CD8-positive, alpha-beta memory T cell (primary cell): ENCODE data around the gene STK33. TPM values are rescaled to one million over a fixed set of nuclear protein-coding genes. Genes with fewer than 3 reads are reported as not detected.

Experiments used
- CTCF ChIA-PET: fragments of 350-600 bp; sonication (Branson Sonifier 250); formaldehyde crosslinking; loops from one replicate; lab custom pipeline; 2021; ENCODE audit warnings: antibody characterized with exemption; lab: Charles Lee
- POLR2A ChIA-PET: fragments of 350-600 bp; sonication (Branson Sonifier 250); formaldehyde crosslinking; loops from one replicate; lab custom pipeline; 2021; ENCODE audit warnings: antibody characterized with exemption; lab: Charles Lee
- DNase-seq, 5 donors: peaks; one replicate each; pipeline versions ENCODE4 v3.0.0 to v3.0.0-alpha.2; 2020 to 2022; ENCODE audit warnings: mixed read lengths in 1 of 5
- H3K27ac ChIP-seq: one replicate; pipeline ENCODE4 v1.7.0; 2013; ENCODE audit warnings: low read depth, mild to moderate bottlenecking, low read length, moderate library complexity
- H3K27me3 ChIP-seq: 2 replicates; pipeline ENCODE4 v1.7.0; 2013; ENCODE audit warnings: low read length, mild to moderate bottlenecking; ENCODE audit not compliant: insufficient read depth, poor library complexity, severe bottlenecking
- H3K36me3 ChIP-seq: 2 replicates; pipeline ENCODE4 v1.7.0; 2013; ENCODE audit warnings: mild to moderate bottlenecking, low read length, moderate library complexity; ENCODE audit not compliant: insufficient read depth
- H3K4me1 ChIP-seq: 2 replicates; pipeline ENCODE4 v1.7.0; 2013; ENCODE audit warnings: mild to moderate bottlenecking, low read length, moderate library complexity; ENCODE audit not compliant: insufficient read depth
- H3K4me3 ChIP-seq: 2 replicates; pipeline ENCODE4 v1.7.0; 2013; ENCODE audit warnings: mild to moderate bottlenecking, low read length
- H3K9me3 ChIP-seq: 2 replicates; pipeline ENCODE4 v1.7.0; 2013; ENCODE audit warnings: mild to moderate bottlenecking, low read length
- H3K27ac Mint-ChIP-seq, 8 donors: one replicate each; pipeline ENCODE4 v1.8.0; 2020 to 2021; ENCODE audit warnings: mixed read lengths in 8 of 8, mild to moderate bottlenecking in 6 of 8, inconsistent platforms in 3 of 8, moderate library complexity in 3 of 8
- H3K27me3 Mint-ChIP-seq, 2 donors: one replicate each; pipeline ENCODE4 v1.8.0; 2020 to 2021; ENCODE audit warnings: mixed read lengths in 2 of 2, mild to moderate bottlenecking in 1 of 2, moderate library complexity in 1 of 2
- H3K36me3 Mint-ChIP-seq, 3 donors: one replicate each; pipeline ENCODE4 v1.8.0; 2020 to 2021; ENCODE audit warnings: mixed read lengths in 3 of 3, inconsistent platforms in 1 of 3, mild to moderate bottlenecking in 1 of 3
- H3K4me1 Mint-ChIP-seq, 3 donors: one replicate each; pipeline ENCODE4 v1.8.0; 2020 to 2021; ENCODE audit warnings: mixed read lengths in 3 of 3, inconsistent platforms in 1 of 3, mild to moderate bottlenecking in 1 of 3
- H3K4me3 Mint-ChIP-seq, 7 donors: one replicate each; pipeline ENCODE4 v1.8.0; 2020 to 2021; ENCODE audit warnings: mixed read lengths in 7 of 7, mild to moderate bottlenecking in 6 of 7, moderate library complexity in 4 of 7, inconsistent platforms in 2 of 7
- H3K9me3 Mint-ChIP-seq, 5 donors: one replicate each; pipeline ENCODE4 v1.8.0; 2020 to 2022; ENCODE audit warnings: mixed read lengths in 5 of 5, mild to moderate bottlenecking in 3 of 5, moderate library complexity in 2 of 5, inconsistent platforms in 1 of 5
- polyA plus RNA-seq: library from polyadenylated mRNA; unstranded; fragments of 300-500 nt; fragmentation: Illumina TruSeq; gene quantifications from one replicate; pipeline ENCODE4 v1.2.3, GENCODE V29; 2021
- total RNA-seq, 2 experiments: library from RNA; stranded (reverse); gene quantifications; one replicate each; pipeline ENCODE4 v1.2.3, GENCODE V29; 2021

STK33 gene
- total and polyA plus RNA-seq, 3 experiments from 2014 or later, result 1.5 to 3.4 (median 2.5) TPM

DNA sequence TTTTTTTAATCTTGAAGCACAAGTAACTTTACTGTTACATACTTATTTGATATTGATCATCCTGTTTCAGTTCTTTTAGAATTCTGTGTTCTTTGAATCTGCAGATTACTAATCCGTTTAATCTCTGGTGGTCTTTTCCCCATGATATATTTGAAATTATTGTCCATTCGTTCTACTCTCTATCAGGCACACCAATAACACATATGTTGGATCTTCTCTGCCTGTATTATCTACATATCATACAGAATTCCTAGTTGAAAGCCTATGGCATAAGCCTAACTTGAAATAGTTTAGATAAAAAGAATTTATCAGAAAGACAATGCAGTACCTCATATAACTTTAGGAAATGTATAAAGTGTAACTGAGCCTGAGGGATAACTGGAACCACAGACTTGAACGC, 32.6 kb downstream of the STK33 start:
- CTCF ChIA-PET, result no interaction called here
- Mint-ChIP-seq H3K27me3 (peaks cover 4 to 33% of the 10 kb centered on the region in 2 donors), H3K4me1 (no peaks in the 10 kb centered on the region), H3K27ac (no peak overlapping the region), H3K4me3 (no peak overlapping the region), H3K9me3 (peaks cover 0 to 5% (median 2%) of the 10 kb centered on the region in 5 donors), H3K36me3 (no peaks in the 10 kb centered on the region)
- Histone ChIP-seq H3K4me3 (no peak overlapping the region), H3K9me3 (no peaks in the 10 kb centered on the region), H3K36me3 (no peaks in the 10 kb centered on the region), H3K27ac (no peak overlapping the region), H3K4me1 (no peaks in the 10 kb centered on the region), H3K27me3 (no peaks in the 10 kb centered on the region)
- DNase-seq, result no peak
- POLR2A ChIA-PET, result no interaction called here

DNA sequence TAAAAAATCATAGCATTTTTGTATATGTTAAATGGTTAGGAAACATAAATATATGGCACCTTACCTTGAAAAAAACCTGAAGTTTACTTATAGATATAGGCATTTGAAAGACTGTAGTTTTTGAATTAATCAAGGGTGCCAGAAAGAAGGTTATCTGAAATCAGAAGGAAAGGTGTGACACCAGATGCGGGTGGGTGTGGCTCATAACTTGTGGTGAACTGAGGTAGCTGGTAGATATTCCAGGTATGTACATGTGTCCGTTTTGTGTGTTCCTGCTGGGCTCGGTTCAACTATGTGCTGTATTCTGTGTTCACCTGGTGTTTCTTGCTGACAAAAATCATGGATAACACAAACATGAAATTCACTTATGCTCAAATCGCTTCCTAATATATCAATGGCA, 35.6 kb downstream of the STK33 start:
- no peak overlapping the region for H3K27ac Mint-ChIP-seq
- POLR2A ChIA-PET, result no interaction called here

DNA sequence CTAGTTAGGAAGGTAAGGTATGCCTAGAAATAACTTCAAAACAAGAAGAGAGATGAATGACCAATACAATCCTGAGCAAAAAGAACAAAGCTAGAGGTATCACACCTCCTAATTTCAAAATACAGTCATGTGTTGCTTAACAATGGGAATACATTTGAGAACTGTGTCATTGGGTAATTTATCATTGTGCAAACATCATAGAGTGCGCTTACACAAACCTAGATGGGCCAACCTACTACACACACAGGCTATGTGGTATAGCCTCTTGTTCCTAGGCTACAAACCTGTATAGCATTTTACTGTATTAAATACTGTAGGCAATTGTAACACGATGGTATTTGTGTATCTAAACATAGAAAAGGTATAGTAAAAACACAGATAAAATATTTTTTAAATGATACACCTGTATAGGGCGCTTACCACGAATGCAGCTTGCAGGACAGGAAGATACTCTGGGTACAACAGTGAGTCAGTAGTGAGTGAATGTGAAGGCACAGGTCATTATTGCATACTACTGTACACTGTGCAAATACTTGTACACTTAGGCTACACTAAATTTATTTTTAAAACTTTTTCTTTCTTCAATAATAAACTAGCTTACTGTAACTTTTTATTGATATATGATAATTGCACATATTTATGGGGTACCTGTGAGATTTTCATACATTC, 48.2 kb downstream of the STK33 start:
- Mint-ChIP-seq H3K27me3 (peaks cover 6 to 10% of the 10 kb centered on the region in 2 donors), H3K4me1 (no peaks in the 10 kb centered on the region), H3K36me3 (no peaks in the 10 kb centered on the region), H3K9me3 (peaks cover 0 to 4% (median 3%) of the 10 kb centered on the region in 5 donors), H3K27ac (no peak overlapping the region), H3K4me3 (no peak overlapping the region)
- Histone ChIP-seq H3K4me1 (no peaks in the 10 kb centered on the region), H3K4me3 (no peak overlapping the region), H3K27ac (no peak overlapping the region), H3K9me3 (no peaks in the 10 kb centered on the region), H3K27me3 (no peaks in the 10 kb centered on the region), H3K36me3 (no peaks in the 10 kb centered on the region)
- DNase-seq, result no peak
- ChIA-PET POLR2A (no interaction called here), CTCF (no interaction called here)

More for the DNA sequence above, 35.6 kb downstream of the STK33 start:
- Mint-ChIP-seq H3K27me3 (peaks cover 4 to 31% of the 10 kb centered on the region in 2 donors), H3K9me3 (peaks cover 0 to 5% (median 2%) of the 10 kb centered on the region in 5 donors), H3K4me1 (no peaks in the 10 kb centered on the region), H3K4me3 (no peak overlapping the region), H3K36me3 (peaks cover 0 to 2% (median 0%) of the 10 kb centered on the region in 3 donors)
- Histone ChIP-seq H3K4me1 (no peaks in the 10 kb centered on the region), H3K27me3 (no peaks in the 10 kb centered on the region), H3K9me3 (no peaks in the 10 kb centered on the region), H3K36me3 (no peaks in the 10 kb centered on the region), H3K4me3 (no peak overlapping the region), H3K27ac (no peak overlapping the region)
- CTCF ChIA-PET, result no interaction called here
- DNase-seq, result no peak

DNA sequence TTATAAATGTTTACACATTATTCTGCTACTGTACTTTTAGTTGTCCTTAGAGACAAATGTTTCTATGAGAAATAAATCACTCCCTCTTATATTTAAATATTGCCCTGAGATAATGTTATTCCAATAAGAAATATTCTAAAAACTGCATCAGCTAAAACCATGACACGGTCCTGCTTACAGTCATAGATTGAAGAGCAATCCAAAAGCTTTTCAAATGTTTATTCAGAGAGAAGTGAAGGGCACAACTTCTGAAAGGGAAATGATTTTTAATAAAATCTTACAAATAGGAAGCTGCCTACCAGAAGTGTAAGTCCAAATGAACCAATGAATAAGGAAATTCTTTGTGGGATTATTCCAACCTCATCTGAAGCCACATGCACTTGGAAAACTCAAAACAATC, 49.2 kb downstream of the STK33 start:
- Mint-ChIP-seq H3K4me1 (no peaks in the 10 kb centered on the region), H3K4me3 (no peak overlapping the region), H3K27me3 (peaks cover 6 to 10% of the 10 kb centered on the region in 2 donors), H3K9me3 (peaks cover 0 to 4% (median 3%) of the 10 kb centered on the region in 5 donors), H3K36me3 (no peaks in the 10 kb centered on the region), H3K27ac (no peak overlapping the region)
- Histone ChIP-seq H3K27ac (no peak overlapping the region), H3K9me3 (no peaks in the 10 kb centered on the region), H3K36me3 (no peaks in the 10 kb centered on the region), H3K4me3 (no peak overlapping the region), H3K27me3 (no peaks in the 10 kb centered on the region), H3K4me1 (no peaks in the 10 kb centered on the region)
- POLR2A ChIA-PET, result no interaction called here
- no peak for DNase-seq
- CTCF ChIA-PET, result no interaction called here

DNA sequence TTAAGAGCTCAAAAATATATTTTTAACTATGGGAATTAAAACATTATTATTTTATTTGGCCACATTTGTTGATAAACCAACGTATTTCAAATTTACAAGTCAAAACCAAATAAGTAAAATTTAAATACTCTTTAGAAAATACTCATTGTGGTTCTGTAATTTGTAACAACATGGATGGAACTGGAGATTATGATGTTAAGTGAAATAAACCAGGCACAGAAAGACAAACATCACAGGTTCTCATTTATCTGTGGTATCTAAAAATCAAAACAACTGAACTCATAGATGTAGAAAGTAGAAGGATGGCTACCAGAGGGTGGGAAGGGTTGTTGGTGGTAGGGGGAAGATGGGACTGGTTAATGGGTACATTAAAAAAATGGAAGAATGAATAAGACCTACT, 50.8 kb downstream of the STK33 start:
- Histone ChIP-seq H3K4me1 (no peaks in the 10 kb centered on the region), H3K27ac (no peak overlapping the region), H3K4me3 (no peak overlapping the region), H3K36me3 (no peaks in the 10 kb centered on the region), H3K27me3 (no peaks in the 10 kb centered on the region), H3K9me3 (no peaks in the 10 kb centered on the region)
- Mint-ChIP-seq H3K27me3 (peaks cover 2 to 6% of the 10 kb centered on the region in 2 donors), H3K4me1 (no peaks in the 10 kb centered on the region), H3K9me3 (peaks cover 0 to 3% (median 2%) of the 10 kb centered on the region in 5 donors), H3K36me3 (no peaks in the 10 kb centered on the region), H3K27ac (no peak overlapping the region), H3K4me3 (no peak overlapping the region)
- POLR2A ChIA-PET, result no interaction called here
- CTCF ChIA-PET, result no interaction called here
- no peak for DNase-seq

DNA sequence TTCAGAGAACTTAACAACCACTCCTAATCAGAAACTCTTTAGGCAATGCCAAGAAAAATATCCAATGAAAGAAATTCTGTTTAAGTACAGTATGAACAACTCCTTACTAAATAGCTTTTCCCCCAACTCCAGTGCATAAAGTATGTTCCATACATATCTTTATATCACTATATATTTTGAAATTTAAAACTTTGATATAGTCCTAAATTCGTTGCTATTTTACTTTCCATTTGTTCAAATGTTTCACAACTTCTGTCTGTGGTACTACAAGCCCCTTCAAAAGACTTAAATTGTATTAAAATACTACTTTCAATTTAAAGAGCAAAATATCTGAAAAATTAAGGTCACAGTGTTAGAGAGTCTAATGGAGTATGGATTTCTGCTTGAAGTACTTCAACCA, 52.6 kb downstream of the STK33 start:
- Mint-ChIP-seq H3K27me3 (no peaks in the 10 kb centered on the region), H3K27ac (no peak overlapping the region), H3K4me1 (no peaks in the 10 kb centered on the region), H3K9me3 (peaks cover 0 to 3% (median 0%) of the 10 kb centered on the region in 5 donors), H3K4me3 (no peak overlapping the region), H3K36me3 (no peaks in the 10 kb centered on the region)
- H3K4me1 ChIP-seq, result no peaks in the 10 kb centered on the region
- no peak for DNase-seq
- no peak overlapping the region for H3K27ac ChIP-seq
- H3K27me3 ChIP-seq, result no peaks in the 10 kb centered on the region
- no peak overlapping the region for H3K4me3 ChIP-seq
- POLR2A ChIA-PET, result no interaction called here
- no peaks in the 10 kb centered on the region for H3K9me3 ChIP-seq
- H3K36me3 ChIP-seq, result no peaks in the 10 kb centered on the region
- CTCF ChIA-PET, result no interaction called here

DNA sequence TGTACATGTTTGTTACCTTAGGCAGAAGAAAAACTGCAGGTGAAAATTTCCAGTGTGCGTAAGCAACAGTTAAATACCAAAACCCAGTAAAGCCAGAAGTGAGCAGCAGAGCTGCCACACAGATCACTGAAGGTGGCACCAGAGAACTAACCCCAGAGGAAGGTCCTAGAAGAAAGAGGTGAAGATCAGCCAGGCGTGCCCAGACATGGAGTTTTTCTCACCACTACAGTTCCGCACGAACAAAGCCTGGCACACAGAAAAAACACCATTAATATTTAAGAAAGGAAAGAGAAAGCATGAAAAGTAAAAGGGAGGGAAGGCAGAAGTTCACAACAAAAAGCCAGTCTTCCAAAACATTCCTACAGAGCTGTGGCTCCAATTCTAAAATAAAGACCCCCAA, 60.7 kb downstream of the STK33 start:
- peaks cover 0 to 7% (median 0%) of the 10 kb centered on the region in 5 donors for H3K9me3 Mint-ChIP-seq
- no peaks in the 10 kb centered on the region for H3K36me3 ChIP-seq
- no peak for DNase-seq
- H3K4me3 ChIP-seq, result no peak overlapping the region
- ChIA-PET CTCF (no interaction called here), POLR2A (no interaction called here)
- no peaks in the 10 kb centered on the region for H3K4me1 ChIP-seq
- H3K4me3 Mint-ChIP-seq, result no peak overlapping the region
- H3K9me3 ChIP-seq, result no peaks in the 10 kb centered on the region
- H3K27ac ChIP-seq, result no peak overlapping the region
- peaks cover 0 to 2% (median 0%) of the 10 kb centered on the region in 3 donors for H3K36me3 Mint-ChIP-seq
- H3K27ac Mint-ChIP-seq, result no peak overlapping the region
- H3K27me3 ChIP-seq, result no peaks in the 10 kb centered on the region
- H3K4me1 Mint-ChIP-seq, result no peaks in the 10 kb centered on the region
- no peaks in the 10 kb centered on the region for H3K27me3 Mint-ChIP-seq

DNA sequence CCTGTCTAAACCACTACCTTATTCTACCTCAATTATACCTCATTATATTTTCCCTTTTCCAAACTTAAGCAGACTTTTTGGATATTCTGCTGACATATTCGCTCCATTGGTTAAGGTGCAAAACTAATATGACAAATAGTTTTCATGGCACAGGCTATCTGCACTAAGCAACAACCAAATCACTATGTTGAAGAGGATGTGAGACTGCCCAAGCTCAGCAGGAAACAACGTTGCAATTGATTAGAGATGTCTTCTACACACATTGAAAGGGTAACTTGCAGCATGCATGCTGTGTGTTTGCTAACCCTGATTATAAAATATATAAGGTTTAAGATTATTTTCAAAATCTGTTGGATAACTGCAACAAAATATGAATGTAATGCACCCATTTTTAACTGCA, 61.6 kb downstream of the STK33 start:
- H3K36me3 Mint-ChIP-seq, result peaks cover 0 to 2% (median 0%) of the 10 kb centered on the region in 3 donors
- Histone ChIP-seq H3K36me3 (no peaks in the 10 kb centered on the region), H3K9me3 (no peaks in the 10 kb centered on the region), H3K4me3 (no peak overlapping the region), H3K4me1 (no peaks in the 10 kb centered on the region), H3K27me3 (no peaks in the 10 kb centered on the region), H3K27ac (no peak overlapping the region)
- no peaks in the 10 kb centered on the region for H3K4me1 Mint-ChIP-seq
- ChIA-PET CTCF (no interaction called here), POLR2A (no interaction called here)
- no peak for DNase-seq
- H3K4me3 Mint-ChIP-seq, result no peak overlapping the region
- H3K27me3 Mint-ChIP-seq, result no peaks in the 10 kb centered on the region
- peaks cover 0 to 7% (median 0%) of the 10 kb centered on the region in 5 donors for H3K9me3 Mint-ChIP-seq
- no peak overlapping the region for H3K27ac Mint-ChIP-seq
